Peyer's patch (tissue), 4 donors: ENCODE results near the gene NCL.

ENCODE experiments used
- POLR2A ChIP-seq, 2 donors: fragments of 450-650 bp; IDR thresholded peaks; one replicate each; pipeline ENCODE4 v1.5.1; 2017; ENCODE audit warnings: antibody characterized with exemption in 2 of 2, mild to moderate bottlenecking in 2 of 2, moderate library complexity in 2 of 2
- TF ChIP-seq, protein P1 (sequence below), 6 experiments: fragments of 450-650 bp in 4 of 6; fragments of 200-600 bp in 2 of 6; sonication (generic) in 1 of 6; IDR thresholded peaks; one replicate each; pipeline ENCODE4 v1.5.1; 2017 to 2019; ENCODE audit warnings: antibody characterized with exemption in 6 of 6, mild to moderate bottlenecking in 3 of 6, moderate library complexity in 1 of 6

DNA sequence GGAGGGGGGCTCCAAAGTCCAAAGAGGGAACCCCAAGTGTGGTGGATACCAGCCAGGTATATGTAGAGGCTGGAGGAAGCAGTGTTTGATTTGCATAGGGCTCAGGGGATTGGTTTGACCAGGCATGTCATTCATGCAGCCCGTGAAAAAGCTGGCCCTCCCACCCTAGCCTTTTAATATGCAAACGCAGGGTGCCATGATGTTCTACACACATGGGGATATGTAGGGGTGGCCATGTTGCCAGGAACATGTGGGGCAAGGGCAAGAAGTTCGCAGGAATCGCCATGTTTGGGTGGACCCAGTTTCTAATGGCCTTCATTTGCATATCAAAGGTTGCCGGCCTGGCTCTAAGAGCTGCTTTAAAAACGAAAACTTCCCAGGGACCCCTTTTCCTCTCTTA is 35.1 kb downstream of the NCL start:
- TF ChIP-seq, protein P1, sequence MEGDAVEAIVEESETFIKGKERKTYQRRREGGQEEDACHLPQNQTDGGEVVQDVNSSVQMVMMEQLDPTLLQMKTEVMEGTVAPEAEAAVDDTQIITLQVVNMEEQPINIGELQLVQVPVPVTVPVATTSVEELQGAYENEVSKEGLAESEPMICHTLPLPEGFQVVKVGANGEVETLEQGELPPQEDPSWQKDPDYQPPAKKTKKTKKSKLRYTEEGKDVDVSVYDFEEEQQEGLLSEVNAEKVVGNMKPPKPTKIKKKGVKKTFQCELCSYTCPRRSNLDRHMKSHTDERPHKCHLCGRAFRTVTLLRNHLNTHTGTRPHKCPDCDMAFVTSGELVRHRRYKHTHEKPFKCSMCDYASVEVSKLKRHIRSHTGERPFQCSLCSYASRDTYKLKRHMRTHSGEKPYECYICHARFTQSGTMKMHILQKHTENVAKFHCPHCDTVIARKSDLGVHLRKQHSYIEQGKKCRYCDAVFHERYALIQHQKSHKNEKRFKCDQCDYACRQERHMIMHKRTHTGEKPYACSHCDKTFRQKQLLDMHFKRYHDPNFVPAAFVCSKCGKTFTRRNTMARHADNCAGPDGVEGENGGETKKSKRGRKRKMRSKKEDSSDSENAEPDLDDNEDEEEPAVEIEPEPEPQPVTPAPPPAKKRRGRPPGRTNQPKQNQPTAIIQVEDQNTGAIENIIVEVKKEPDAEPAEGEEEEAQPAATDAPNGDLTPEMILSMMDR (IDR thresholded peaks at IDR 0.05) = no peak
- no peak for TF ChIP-seq POLR2A (IDR thresholded peaks at IDR 0.05)
